Activated T-helper 1 cell treated with anti-CD3 and anti-CD28 coated beads, Interleukin-2, amount 50 U/mL, for 16 hours (primary cell): ENCODE measurements around the gene SOST.
A peak's percentile ranks its signal among the peaks of the same experiment; 100 is the strongest.

ENCODE experiments used
- DNase-seq, 2 donors: peaks; one replicate each; pipeline ENCODE4 v3.0.0-alpha.2; 2020; ENCODE audit warnings: low read depth in 1 of 2, low spot score in 1 of 2

Gene SOST

DNA sequence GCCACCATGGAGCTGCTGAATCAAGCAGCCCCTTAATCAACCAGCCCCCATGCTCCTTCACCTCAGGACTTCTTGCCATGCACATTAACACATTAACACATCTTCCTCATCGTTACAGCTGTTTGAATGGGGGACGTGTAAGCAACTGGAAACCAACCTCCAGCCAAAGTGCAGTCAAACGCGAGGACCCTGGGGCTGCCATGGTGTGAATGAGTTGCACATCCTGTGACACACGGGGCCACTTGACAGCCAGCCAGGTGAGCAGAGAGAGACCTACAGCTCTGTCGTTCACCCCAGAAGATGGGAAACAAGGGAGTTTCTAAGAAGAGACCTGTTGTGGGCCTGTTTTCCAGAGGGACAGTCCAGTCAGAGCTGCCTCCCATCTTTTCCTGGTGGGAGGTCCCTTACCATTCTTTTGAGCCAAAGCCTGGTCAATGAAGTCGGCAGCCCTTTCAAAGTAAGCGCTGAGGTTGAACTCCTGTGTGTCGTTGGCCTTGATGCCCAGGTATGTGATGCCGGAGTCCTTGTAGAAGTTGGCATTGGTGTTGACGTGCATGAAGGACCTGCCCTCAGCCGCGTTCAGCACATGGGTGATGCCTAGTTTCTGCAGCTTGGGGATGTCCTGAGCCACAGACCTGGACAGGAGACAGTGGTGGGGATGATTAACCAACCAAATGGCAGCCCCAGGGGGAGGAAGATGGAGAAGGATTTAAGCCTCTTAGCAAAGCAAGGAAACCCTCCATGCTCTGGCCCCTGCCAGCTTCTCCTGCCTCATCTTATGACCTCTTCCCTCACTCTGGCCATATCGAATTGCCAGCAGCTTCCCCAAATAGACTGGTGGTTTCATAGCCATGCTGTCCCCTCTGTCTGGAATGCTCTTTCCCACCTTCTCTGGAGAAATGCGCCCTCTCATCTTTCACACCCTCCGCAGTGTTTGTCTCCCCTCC is 16.0 kb upstream of the SOST start:
- DNase-seq = no peak

DNA sequence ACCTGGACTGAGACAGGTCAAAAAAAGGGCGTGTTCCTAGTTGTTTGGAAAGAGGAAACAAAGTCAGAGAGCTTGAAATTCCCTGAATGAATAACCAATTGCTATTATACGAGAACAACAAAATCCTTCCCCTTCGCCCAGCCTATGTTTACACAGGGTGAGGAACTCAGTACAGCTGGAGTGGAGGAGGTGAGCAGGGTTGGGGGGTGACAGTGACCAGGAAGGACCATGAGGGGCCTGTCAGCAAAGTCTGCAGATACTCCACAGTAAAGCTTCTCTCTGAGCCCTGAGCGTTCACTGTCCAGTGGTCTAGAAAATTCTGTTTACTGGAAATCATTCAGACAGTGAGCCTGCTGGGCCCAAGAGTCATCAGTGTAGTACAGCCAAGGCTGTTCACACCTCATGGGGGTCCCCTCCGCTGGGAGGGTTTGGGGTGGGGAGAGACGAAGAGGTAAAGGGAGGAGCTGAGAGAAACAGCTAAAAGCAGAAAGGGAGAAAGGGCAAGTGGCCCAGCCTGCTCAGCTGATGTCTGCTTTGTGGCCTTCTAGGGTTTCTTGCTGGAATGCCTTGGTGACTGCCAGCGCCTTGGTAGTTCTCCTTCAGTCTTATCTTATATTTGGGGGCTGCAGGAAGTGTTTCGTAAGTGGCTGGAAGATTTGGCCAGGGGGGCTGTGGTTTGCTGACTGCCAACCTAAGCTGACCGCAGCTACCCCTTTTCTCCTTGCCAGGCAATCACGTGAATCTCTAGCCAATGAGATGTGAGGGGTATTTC is 14.5 kb upstream of the SOST start:
- DNase-seq = no peak

GRCh38 chr17:43771463-43771862 is 12.9 kb upstream of the SOST start:
- DNase-seq = no peak

GRCh38 chr17:43770957-43771356 is 12.4 kb upstream of the SOST start:
- no peak for DNase-seq

- no peak for DNase-seq
These were observed 11.3 kb upstream of the SOST start for GRCh38 chr17:43769859-43770258.

DNA sequence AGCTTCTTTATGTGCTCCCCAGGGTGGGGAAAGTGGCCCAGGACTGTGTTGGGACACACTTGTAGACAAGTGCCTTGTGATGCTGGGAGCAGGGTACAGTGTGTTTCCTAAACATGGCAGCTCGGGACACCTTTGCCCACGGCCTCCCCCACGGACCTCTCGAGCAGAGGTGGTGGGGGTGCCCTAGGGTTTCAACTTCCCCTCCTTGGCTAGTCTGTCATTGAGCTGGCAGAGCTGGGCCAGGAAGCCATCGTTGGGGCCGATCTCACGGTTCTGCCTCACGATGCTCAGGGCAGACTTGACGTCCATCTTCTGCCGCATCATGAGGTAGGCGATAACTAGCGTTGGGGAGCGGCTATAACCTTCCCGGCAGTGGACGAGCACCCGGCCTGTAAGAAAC is 10.8 kb upstream of the SOST start:
- DNase-seq = no peak

- DNase-seq = no peak
These were observed 10.4 kb upstream of the SOST start for GRCh38 chr17:43768943-43769342.

GRCh38 chr17:43768382-43768781 is 9.8 kb upstream of the SOST start:
- no peak for DNase-seq

DNA sequence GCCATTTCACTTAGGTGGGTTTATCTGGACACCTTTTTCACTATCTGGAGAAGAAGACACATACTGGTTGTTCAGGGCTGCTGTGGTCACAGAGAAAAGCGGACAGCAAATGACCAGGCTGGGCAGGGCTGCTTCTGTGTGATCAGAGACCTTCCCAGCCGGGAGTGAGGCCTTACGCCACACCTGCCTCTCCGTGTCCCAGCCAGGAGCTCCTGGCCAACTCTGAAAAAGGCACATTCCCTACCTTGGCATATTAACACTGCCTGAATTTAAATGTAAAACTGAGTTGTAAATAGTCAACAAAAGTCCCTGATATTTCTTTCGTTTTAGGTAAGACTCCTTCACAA is 9.1 kb upstream of the SOST start:
- no peak for DNase-seq

- DNase-seq = no peak
These were observed 8.6 kb upstream of the SOST start for GRCh38 chr17:43767053-43767712.

GRCh38 chr17:43766413-43767052 is 7.9 kb upstream of the SOST start:
- peak; percentile 19 to 31 for DNase-seq

- DNase-seq = peak; percentile 76 to 86
These were observed 1.8 kb upstream of the SOST start for GRCh38 chr17:43760254-43760852.

DNA sequence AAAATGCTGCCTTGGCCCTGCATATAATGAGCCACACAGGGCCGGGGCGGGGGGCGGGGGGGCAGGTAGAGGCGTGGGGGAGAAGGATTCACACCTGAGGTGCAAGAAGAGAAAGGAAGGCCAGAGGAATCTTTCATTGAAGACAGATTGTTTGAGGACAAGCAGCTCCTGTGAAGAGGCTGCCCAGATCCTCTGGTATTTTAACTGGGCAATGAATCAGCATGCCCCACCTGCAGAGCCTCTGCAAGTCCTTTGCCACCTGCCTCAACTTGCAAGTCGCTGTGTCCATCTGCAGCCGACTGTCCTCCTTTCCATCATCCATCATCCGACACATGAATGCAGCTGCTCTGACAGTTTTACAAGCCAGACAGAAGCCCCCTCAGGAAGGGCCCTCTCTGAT is 1.2 kb upstream of the SOST start:
- DNase-seq = no peak

DNA sequence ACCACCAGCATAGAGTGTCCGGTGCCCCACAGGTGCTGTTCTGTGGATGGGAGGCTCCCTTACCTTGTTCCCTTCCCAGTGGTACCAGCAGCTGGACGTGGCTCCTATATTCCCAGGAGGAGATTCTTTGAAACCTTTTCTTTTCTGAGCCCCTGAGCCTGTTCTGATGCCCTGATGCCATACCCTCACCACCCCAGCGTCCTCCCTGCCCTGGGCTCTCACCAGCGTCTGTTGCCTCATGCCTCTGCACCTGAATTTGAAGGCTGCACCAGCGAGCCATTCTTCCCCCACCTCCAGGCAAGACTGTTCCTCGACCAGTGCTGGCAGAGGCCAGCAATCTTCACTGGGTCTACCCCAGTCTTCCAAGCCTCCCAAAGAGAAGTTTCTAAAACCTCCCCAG is 505 bp downstream of the SOST start:
- no peak for DNase-seq

- no peak for DNase-seq
These were observed 1.4 kb downstream of the SOST start for GRCh38 chr17:43757171-43757660.

- DNase-seq = no peak
These were observed 2.4 kb downstream of the SOST start for GRCh38 chr17:43756201-43756600.

DNA sequence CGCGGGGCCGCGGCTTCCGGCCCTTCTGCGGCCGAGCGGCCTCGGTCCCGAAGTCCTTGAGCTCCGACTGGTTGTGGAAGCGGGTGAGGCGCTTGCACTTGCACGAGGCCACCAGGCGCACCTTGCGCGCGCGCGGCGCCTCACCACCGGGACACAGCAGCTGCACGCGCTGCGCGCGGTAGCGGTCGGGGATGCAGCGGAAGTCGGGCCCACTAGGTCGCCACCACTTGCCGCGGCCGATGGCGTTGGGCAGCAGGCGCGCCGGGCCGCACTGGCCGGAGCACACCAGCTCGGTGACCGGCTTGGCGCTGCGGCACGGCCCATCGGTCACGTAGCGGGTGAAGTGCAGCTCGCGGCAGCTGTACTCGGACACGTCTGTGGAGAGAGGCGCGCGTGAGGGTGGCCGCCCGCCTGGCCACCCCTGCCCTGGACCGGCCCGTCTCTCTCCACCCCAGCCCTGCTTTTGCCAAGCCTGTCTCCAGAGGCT is 3.2 kb downstream of the SOST start:
- DNase-seq = no peak

- no peak for DNase-seq
These were observed 3.6 kb downstream of the SOST start for GRCh38 chr17:43754947-43755346.

DNA sequence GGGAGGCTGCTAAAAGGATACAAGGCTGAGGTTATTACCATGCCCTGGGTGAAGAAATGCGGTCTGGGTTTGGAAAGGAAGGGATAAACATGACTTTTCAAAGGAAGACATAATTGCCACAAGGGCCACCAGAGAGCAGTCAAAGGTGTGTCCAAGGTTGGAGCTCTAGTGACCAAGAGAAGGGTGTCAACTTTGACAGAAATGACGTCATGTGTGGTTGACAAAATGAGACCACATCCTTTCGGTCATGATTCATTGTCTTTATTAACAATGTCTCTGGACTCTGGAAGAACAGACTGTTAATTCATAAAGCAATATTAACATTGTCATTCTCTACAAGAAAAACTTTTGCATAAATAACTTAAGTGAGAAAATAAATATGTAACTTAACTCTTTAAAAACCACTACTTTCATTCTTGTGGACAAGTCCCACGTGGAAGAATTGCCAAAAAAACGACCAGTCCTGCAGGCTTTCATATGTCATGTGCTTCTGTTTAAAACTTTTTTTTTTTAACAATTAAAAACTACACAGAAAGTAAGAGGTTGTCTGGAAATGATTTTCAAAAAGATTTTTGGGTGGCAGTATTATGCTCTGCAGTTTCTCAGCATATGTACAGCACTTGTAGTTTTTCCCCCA is 5.0 kb downstream of the SOST start:
- DNase-seq = no peak

GRCh38 chr17:43750153-43750552 is 8.4 kb downstream of the SOST start:
- no peak for DNase-seq
